Stimulated activated CD4-positive, alpha-beta T cell treated with anti-CD3 and anti-CD28 coated beads, TNF-alpha, amount 100 ng/mL, for 1 hour (primary cell): ENCODE measurements around the gene PARP6.

Source experiments
- DNase-seq, 3 donors: peaks; one replicate each; pipeline ENCODE4 v3.0.0-alpha.2; 2020; ENCODE audit warnings: low read depth in 3 of 3, low spot score in 1 of 3

The PARP6 gene

DNA sequence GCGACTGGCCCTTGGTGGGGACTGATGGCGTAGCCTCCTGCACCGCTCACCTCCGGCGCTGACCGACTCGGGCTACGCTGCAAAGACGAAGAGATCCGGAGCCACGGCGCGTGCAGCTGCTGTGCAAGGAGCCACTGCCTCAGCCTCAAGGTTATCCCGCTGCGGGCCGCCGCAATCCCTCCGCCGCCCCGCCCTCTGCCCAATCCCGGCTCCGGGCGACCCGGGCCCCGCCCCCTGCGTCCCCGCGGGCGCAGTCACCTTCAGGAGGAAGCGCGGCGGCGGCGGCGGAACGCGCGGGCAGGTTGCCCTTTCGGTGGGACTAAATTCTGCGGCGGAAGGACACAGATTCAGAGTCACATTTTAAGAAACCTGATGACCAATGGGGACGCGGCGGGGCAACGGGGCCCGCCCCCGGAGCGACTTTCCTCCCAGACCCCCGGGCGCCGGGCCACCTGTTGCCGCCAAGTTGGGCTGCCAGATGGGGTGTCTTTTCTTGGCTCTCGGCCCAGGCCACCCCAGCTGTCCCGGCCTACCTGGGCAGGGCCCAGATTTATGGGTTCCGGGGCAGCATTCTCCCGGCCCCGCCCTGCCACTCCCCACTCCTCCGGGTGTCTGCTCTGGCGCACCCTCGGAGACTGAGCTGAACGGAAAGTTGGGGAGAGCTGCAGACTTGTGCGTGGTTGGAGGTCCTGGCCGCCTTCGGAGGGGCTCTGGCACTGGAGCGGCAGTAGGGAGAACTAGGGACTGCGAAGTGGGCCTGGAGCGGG, 41.1 kb downstream of the PARP6 start, which contains the start of gene PKM:
Gene PKM (minus strand): TSS at position 125 of the 767 bp plus-strand sequence. CDS start 12,093 bp downstream, outside the sequence.
- DNase-seq, result peak; percentile 84 to 94 (median 88)

DNA sequence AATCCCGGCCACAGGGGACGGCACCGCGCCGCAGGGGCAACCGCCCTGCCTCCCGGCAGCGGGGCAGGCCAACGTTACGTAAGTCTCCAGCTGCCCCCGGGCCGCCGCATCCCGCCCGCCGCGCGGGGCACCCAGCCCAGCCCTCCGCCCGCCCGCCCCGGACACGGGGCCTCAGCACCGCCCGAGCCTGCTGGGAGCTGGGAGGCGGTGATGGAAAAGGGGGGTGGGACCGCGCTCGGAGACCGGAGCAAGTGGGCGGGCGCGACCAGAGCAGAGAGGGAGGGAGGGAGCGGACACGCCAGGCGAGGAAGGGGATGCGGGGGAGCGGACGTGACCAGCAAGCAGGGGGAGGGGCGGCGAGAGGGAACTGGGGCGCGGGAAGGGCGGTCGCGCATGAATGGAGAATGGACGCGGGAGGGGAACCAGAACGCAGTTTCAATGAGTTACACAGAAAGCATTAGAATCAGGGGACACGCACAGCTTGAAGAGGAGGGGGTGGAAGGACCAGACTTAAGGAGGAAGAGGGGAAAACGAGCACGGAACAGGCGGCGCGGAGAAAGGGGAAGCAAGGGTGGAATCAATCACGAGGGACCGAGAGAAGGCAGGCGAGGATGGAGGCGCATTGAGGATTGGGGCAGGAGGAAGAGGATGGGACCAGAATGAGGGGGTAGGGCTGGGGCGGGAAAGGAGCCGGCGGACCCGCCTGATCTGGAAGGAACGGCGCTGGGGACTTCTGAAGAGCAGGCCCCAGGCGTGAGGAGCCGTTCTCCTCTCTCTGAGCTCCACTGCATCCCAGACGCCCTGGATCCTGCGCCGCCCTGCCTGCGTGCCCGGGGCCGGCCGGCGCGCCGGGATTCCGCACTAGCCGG, 41.9 kb downstream of the PARP6 start:
- peak; percentile 31 to 76 (median 54) for DNase-seq

GRCh38 chr15:72229947-72230196, 42.5 kb downstream of the PARP6 start:
- no peak for DNase-seq

GRCh38 chr15:72229076-72229946, 43.0 kb downstream of the PARP6 start:
- DNase-seq, result peak in 2 of 3 donors; percentile 14 to 35

DNA sequence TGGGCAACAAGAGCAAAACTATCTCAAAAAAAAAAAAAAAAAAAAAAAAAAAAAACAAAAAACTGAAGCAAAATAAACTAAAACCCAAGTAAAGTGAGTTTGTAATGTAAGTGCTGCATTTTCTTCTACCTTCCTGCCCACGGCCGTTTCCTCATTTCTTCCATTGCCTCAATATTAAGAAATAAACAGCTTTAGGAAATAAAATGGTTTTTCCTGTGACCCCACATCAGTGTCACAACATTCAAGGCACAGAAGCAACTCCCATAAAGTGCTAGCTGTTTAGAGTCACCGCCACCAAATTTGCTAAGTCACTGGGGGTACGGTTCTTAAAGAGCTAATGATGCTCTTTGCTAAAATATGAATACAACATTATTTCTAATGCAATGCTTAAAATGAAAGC, 44.6 kb downstream of the PARP6 start:
- no peak for DNase-seq

DNA sequence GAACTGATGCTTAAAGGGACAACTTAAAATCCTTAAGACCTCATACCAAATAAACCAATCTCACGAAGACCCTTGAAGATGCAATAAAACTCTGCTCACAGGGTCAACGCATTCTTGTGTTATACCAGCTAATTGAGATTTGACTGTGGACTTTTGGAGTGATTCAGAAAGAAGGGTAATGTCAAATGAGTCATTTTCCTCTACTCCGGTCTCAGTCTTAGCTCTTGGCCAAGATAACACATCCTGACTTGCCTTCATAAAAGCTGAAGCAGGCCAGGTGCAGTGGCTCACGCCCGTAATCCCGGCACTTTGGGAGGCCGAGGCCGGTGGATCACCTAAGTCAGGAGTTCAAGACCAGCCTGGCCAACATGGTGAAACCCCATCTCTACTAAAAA, 45.2 kb downstream of the PARP6 start:
- peak in 1 of 3 donors; percentile 41 for DNase-seq

GRCh38 chr15:72223278-72223677, 49.1 kb downstream of the PARP6 start:
- DNase-seq, result no peak

GRCh38 chr15:72222393-72222792, 50.0 kb downstream of the PARP6 start:
- DNase-seq, result no peak

GRCh38 chr15:72220687-72221086, 51.7 kb downstream of the PARP6 start:
- no peak for DNase-seq

- DNase-seq, result no peak
Observed at GRCh38 chr15:72217216-72217615, 55.1 kb downstream of the PARP6 start.

- no peak for DNase-seq
Observed at GRCh38 chr15:72216079-72216478, 56.3 kb downstream of the PARP6 start.

DNA sequence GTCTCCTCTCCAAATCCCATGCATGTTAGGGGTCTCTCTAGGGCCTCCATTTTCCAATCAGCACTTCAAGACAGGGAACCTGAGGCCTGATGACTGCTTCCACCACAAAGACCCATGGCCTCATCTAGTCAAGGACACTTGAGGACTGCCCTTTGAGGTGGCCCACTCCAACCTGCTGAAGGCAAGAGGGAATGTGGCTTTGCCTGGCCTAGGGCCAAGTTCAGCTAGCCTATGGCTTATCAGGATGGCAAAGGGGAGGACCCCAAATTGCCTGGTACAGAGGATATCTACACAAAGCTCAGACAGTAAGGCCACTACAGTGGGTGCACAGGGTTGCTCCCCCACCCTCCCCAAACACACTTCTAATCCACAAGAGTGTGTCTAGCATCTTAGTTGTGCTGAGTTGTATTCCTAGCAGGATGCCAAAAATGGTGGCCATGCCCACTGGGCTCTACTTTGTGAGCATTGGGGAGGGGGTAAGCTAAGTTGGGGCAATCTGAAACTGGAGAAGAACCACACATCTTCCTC, 64.7 kb downstream of the PARP6 start:
- DNase-seq, result no peak

DNA sequence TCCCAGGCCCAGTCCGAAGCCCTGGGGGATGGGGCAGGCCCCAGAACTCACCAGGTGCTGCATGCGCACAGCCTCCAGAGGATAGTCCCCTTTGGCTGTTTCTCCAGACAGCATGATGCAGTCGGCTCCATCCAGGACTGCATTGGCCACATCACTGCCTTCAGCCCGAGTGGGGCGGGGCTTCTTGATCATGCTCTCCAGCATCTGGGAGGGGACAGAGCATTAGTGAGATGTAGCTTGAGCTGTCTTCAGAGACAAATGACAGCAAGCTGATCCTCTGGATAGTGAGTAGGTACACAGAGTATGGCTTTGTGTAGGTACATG, 65.7 kb downstream of the PARP6 start:
- DNase-seq, result no peak

DNA sequence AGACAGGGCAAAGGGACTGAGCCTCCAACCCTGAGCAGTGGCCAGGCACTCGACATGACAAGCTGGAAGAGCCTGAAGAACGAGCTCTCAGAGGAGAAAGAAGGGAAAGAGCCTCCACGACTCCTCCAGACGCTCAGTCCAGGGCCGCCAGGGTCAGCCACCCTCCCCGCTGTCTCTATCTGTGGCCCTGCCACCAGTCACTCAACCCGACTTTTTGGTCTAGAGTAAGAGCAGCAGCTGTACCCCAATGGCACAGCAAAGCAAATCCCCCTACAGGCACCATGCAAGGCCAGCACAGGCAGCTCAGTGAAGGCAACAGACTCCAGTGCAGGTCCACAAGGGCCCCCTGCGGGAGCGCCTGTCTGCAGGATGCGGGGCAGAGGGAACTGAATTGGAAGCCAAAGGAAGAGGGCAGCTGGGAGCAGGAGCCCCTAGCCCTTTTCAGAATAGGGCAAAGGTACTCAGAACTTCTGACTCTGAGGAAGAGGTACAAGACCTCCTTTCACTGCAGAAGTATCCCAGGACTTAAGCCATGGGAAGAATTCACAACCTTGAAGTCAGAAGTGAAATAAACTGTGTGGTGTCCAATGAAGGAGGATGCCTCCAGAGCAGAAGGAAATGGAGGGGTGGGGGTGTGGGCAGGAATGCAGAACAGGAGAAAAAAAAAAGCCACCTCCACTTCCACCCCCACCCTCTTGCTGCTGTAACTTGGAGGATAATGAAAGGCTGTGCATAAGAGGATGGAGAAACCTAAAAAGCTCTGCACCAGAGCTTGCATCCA, 66.3 kb downstream of the PARP6 start:
- DNase-seq, result no peak

GRCh38 chr15:72205273-72205672, 67.1 kb downstream of the PARP6 start:
- no peak for DNase-seq

GRCh38 chr15:72203507-72203837, 68.9 kb downstream of the PARP6 start:
- DNase-seq, result no peak

DNA sequence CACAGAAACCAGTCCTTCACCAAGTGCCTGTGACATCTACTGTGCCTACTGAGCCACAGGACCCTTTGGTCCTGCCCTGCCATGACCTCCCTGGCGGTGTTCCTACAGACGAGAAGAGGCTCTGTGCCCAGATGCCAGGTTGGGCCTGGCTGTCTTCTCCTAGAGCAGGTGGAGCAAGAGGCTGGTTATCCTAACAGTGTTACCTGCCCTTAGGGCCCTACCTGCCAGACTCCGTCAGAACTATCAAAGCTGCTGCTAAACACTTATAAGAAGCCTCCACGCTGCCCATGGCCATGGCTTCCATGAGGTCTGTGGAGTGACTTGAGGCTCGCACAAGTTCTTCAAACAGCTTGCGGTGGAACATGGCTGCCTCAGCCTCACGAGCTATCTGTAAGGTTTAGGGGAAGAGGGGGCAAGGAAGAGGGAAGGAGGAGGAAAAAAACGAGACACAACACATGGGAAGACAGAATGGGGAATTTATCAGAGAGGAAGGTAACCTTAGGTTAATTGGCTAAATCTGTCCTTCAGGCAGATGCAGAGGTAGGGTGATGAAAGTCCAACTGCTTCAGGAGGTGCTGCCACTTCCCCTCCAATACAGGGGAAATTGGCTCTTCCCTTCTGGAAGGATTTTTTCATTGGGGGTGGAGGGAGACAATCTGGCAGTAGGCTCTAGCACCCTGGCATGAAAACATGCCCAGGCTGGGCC, 69.4 kb downstream of the PARP6 start:
- DNase-seq, result no peak

- DNase-seq, result no peak
Observed at GRCh38 chr15:72202302-72202701, 70.1 kb downstream of the PARP6 start.

GRCh38 chr15:72201391-72201921, 70.9 kb downstream of the PARP6 start:
- no peak for DNase-seq
